Activated T-helper 1 cell treated with anti-CD3 and anti-CD28 coated beads, Interleukin-12 subunit alpha, Interleukin-12 subunit beta, Interleukin-2, Interleukin-4 antibody, amounts not matched to agents 30 ng/mL and 10 ng/mL and 1 ng/mL, durations not matched to agents 14 hours and 24 hours and 36 hours (primary cell): ENCODE measurements around the gene ZC3HAV1L. TPM values are rescaled to one million over a fixed set of nuclear protein-coding genes. Genes with fewer than 3 reads are reported as not detected.
A peak's percentile ranks its signal among the peaks of the same experiment; 100 is the strongest.
"Not testable (repeated sequence)": the region's sequence is repeated elsewhere in the genome, so short reads cannot be mapped to it uniquely, and the experiment has no call there.

ENCODE experiments used
- DNase-seq: peaks from one replicate; pipeline ENCODE4 v3.0.0; 2021; ENCODE audit warnings: low spot score
- H3K27ac Mint-ChIP-seq: one replicate; pipeline ENCODE4 v1.8.0; 2021; ENCODE audit warnings: mild to moderate bottlenecking, mixed read lengths
- H3K27me3 Mint-ChIP-seq: one replicate; pipeline ENCODE4 v1.8.0; 2022; ENCODE audit warnings: mild to moderate bottlenecking, moderate library complexity, mixed read lengths; ENCODE audit not compliant: insufficient read depth
- H3K36me3 Mint-ChIP-seq: one replicate; pipeline ENCODE4 v1.8.0; 2021; ENCODE audit warnings: low read depth, mixed read lengths
- H3K4me1 Mint-ChIP-seq: one replicate; pipeline ENCODE4 v1.8.0; 2021; ENCODE audit warnings: low read depth, mixed read lengths
- H3K4me3 Mint-ChIP-seq: one replicate; pipeline ENCODE4 v1.8.0; 2021; ENCODE audit warnings: mild to moderate bottlenecking, moderate library complexity, mixed read lengths
- H3K9me3 Mint-ChIP-seq: one replicate; pipeline ENCODE4 v1.8.0; 2021; ENCODE audit warnings: mixed read lengths
- intact Hi-C: fragments of 100-400 bp; cut with micrococcal nuclease; formaldehyde crosslinking; loops from one replicate; pipeline ENCODE4 v1.15.1; 2024
- total RNA-seq: library from RNA; stranded (reverse); gene quantifications from 2 replicates; pipeline ENCODE4 v1.2.3, GENCODE V29; 2022

ZC3HAV1L gene
- total RNA-seq, 1 donor from 2014 or later = 29.6 TPM

DNA sequence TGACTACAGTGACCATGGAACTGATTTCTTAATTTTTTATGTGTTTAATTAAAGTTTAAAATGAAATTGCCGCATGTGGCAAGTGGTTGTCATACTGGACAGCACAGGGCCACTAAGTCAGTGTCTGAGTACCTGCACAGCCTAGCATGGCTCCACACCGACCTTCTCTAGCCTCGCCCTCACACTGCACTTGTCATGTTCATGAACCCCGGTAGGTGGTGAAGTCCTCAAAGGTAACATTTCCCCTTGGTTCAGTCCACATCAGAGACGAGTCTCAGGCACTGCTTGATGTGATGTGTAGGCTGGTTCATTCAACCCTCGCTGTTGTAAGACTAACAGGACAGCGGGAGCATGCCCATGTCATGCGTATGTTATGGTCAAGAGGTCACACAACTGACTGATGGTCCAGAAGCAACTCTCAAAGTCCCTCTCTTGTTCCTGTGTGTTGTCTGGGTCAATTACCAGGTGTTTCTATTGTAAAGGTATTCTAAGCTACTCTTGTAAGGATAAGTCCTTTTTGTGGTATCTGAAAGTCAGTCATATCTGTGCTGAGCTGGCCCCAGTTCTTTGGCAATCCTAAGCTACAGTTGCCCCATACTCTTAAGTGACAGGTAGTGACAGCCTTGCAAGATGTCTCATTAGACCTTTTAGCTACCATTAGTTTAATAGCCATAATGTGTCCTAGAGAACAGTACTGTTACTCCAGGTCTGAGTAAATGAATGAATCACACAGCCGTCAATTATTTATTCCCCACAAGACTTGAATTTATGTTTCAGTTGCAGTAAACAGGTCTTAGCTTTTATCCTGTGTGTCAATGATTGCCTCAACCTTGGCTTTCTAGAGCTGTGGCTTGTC, 32.9 kb upstream of the ZC3HAV1L start:
- H3K4me3 Mint-ChIP-seq = no peak overlapping the region
- H3K27me3 Mint-ChIP-seq = no peaks in the 10 kb centered on the region
- peaks cover 59% of the 10 kb centered on the region for H3K4me1 Mint-ChIP-seq
- no peaks in the 10 kb centered on the region for H3K9me3 Mint-ChIP-seq
- no peak for DNase-seq
- peaks cover 66% of the 10 kb centered on the region for H3K36me3 Mint-ChIP-seq
- intact Hi-C loops = loop anchor here (1.0 kb wide), 1 partner anchor 7 kb away; no protein-coding TSS in a partner anchor
- no peak overlapping the region for H3K27ac Mint-ChIP-seq

GRCh38 chr7:139066315-139066714, 30.5 kb upstream of the ZC3HAV1L start:
- no peaks in the 10 kb centered on the region for H3K9me3 Mint-ChIP-seq
- peaks cover 64% of the 10 kb centered on the region for H3K36me3 Mint-ChIP-seq
- H3K27ac Mint-ChIP-seq = no peak overlapping the region
- intact Hi-C loops = no loop called here
- H3K27me3 Mint-ChIP-seq = no peaks in the 10 kb centered on the region
- DNase-seq = no peak
- peaks cover 63% of the 10 kb centered on the region for H3K4me1 Mint-ChIP-seq
- no peak overlapping the region for H3K4me3 Mint-ChIP-seq

DNA sequence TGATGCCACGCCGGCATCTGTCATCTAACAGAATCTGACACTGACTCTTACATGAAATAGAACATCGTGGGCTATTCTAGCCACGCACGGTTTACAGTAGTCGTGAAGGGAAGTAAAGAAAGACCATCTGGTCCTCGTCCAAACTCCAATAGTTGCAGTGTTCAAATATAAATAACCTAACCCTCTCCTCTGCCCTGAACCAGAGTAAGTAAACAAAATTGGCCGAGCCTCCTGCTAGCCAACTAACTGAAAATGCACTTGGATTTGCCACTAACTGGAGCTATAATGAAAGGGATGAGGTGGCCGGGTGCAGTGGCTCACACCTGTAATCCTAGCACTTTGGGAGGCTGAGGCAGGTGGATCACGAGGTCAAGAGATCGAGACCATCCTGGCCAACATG, 29.5 kb upstream of the ZC3HAV1L start:
- Mint-ChIP-seq H3K36me3 (peaks cover 72% of the 10 kb centered on the region), H3K27me3 (no peaks in the 10 kb centered on the region), H3K27ac (peak overlapping the region; percentile 5), H3K4me1 (peaks cover 70% of the 10 kb centered on the region), H3K9me3 (no peaks in the 10 kb centered on the region), H3K4me3 (no peak overlapping the region)
- intact Hi-C loops = no loop called here
- DNase-seq = no peak

GRCh38 chr7:139061416-139061815, 25.6 kb upstream of the ZC3HAV1L start:
- no peak for DNase-seq
- intact Hi-C loops = loop anchor here (1.0 to 2.0 kb wide), 3 partner anchors 8 to 45 kb away; no protein-coding TSS in a partner anchor
- Mint-ChIP-seq H3K4me1 (peaks cover 62% of the 10 kb centered on the region), H3K27me3 (no peaks in the 10 kb centered on the region), H3K9me3 (no peaks in the 10 kb centered on the region), H3K27ac (peak overlapping the region; percentile 74), H3K36me3 (peaks cover 63% of the 10 kb centered on the region), H3K4me3 (no peak overlapping the region)

- Mint-ChIP-seq H3K27me3 (no peaks in the 10 kb centered on the region), H3K36me3 (peaks cover 64% of the 10 kb centered on the region), H3K27ac (peak overlapping the region; percentile 74), H3K4me1 (peaks cover 65% of the 10 kb centered on the region), H3K9me3 (no peaks in the 10 kb centered on the region), H3K4me3 (no peak overlapping the region)
- intact Hi-C loops = loop anchor here (1.0 to 2.0 kb wide), 4 partner anchors 9 to 44 kb away; no protein-coding TSS in a partner anchor
- DNase-seq = no peak
Measured at GRCh38 chr7:139060695-139061237, 24.9 kb upstream of the ZC3HAV1L start.

DNA sequence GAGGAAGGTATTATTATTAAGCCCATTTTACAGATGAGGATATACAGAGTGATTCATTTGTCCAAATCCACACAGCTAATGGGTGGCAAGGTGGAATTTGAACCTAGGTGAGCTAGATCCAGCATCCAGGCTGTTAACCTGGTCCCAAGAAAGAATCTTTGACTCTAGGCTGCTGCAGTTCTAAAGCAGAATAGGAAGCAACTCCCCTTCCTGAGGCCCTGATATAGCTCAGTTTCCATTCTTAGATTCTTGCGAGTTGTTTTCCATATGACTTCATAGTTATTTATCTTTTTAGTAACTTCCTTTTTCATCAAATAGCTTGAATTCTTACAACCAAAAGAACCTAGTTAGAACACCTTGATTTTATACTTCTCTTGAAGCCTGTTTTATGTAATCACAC, 24.1 kb upstream of the ZC3HAV1L start:
- peak overlapping the region; percentile 74 for H3K27ac Mint-ChIP-seq
- H3K36me3 Mint-ChIP-seq = peaks cover 60% of the 10 kb centered on the region
- H3K9me3 Mint-ChIP-seq = no peaks in the 10 kb centered on the region
- no peaks in the 10 kb centered on the region for H3K27me3 Mint-ChIP-seq
- H3K4me1 Mint-ChIP-seq = peaks cover 67% of the 10 kb centered on the region
- DNase-seq = no peak
- peak overlapping the region; percentile 43 for H3K4me3 Mint-ChIP-seq
- intact Hi-C loops = loop anchor here (1.0 to 2.0 kb wide), 2 partner anchors 12 to 43 kb away; no protein-coding TSS in a partner anchor

- H3K36me3 Mint-ChIP-seq = peaks cover 58% of the 10 kb centered on the region
- H3K4me1 Mint-ChIP-seq = peaks cover 57% of the 10 kb centered on the region
- no peaks in the 10 kb centered on the region for H3K9me3 Mint-ChIP-seq
- H3K27me3 Mint-ChIP-seq = no peaks in the 10 kb centered on the region
- peak overlapping the region; percentile 61 for H3K27ac Mint-ChIP-seq
- no peak for DNase-seq
- H3K4me3 Mint-ChIP-seq = no peak overlapping the region
- intact Hi-C loops = no loop called here
Measured at GRCh38 chr7:139058943-139059342, 23.1 kb upstream of the ZC3HAV1L start.

GRCh38 chr7:139055674-139056073, 19.8 kb upstream of the ZC3HAV1L start:
- intact Hi-C loops = no loop called here
- Mint-ChIP-seq H3K27ac (no peak overlapping the region), H3K9me3 (no peaks in the 10 kb centered on the region), H3K36me3 (peaks cover 51% of the 10 kb centered on the region), H3K27me3 (no peaks in the 10 kb centered on the region), H3K4me1 (peaks cover 36% of the 10 kb centered on the region), H3K4me3 (no peak overlapping the region)
- DNase-seq = no peak

- Mint-ChIP-seq H3K36me3 (peaks cover 49% of the 10 kb centered on the region), H3K4me1 (peaks cover 30% of the 10 kb centered on the region), H3K27ac (peak overlapping the region; percentile 23)
- H3K9me3 Mint-ChIP-seq, H3K27me3 Mint-ChIP-seq, intact Hi-C loops, DNase-seq, H3K4me3 Mint-ChIP-seq: not testable (repeated sequence)
Measured at GRCh38 chr7:139054656-139055055, 18.8 kb upstream of the ZC3HAV1L start.

DNA sequence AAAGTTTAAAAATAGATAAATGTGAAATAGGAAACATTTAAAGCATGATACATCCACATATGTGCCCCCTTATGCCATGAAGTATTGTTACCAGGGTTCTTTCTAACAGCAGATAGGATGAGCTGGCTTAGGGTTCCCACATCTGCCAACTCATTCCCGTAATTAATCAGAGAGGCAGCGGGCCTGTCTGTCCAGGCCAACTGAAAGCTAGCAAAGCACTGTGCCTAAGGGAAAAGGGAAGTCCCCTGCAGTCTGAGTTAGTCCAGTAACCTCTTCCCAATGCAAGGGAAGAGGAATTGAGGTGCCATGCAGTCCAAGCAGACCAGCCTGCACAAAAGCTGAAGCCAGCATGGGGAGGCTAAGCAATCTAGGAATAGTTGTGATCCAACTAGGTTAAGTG, 18.3 kb upstream of the ZC3HAV1L start:
- no peaks in the 10 kb centered on the region for H3K27me3 Mint-ChIP-seq
- no peak overlapping the region for H3K27ac Mint-ChIP-seq
- peaks cover 54% of the 10 kb centered on the region for H3K36me3 Mint-ChIP-seq
- no peak overlapping the region for H3K4me3 Mint-ChIP-seq
- H3K4me1 Mint-ChIP-seq = peaks cover 33% of the 10 kb centered on the region
- intact Hi-C loops = no loop called here
- H3K9me3 Mint-ChIP-seq = no peaks in the 10 kb centered on the region
- no peak for DNase-seq

GRCh38 chr7:139051655-139052054, 15.8 kb upstream of the ZC3HAV1L start:
- H3K27ac Mint-ChIP-seq = peak overlapping the region; percentile 23
- H3K36me3 Mint-ChIP-seq = peaks cover 54% of the 10 kb centered on the region
- peaks cover 46% of the 10 kb centered on the region for H3K4me1 Mint-ChIP-seq

GRCh38 chr7:139049936-139050335, 14.1 kb upstream of the ZC3HAV1L start:
- Mint-ChIP-seq H3K9me3 (no peaks in the 10 kb centered on the region), H3K4me1 (peaks cover 58% of the 10 kb centered on the region), H3K27me3 (no peaks in the 10 kb centered on the region), H3K36me3 (peaks cover 62% of the 10 kb centered on the region), H3K27ac (peak overlapping the region; percentile 69), H3K4me3 (no peak overlapping the region)
- intact Hi-C loops = loop anchor here (2.0 to 10.0 kb wide), 2 partner anchors 15 to 585 kb away; partner anchors contain the start of gene TRIM24
- DNase-seq = no peak

More at GRCh38 chr7:139051655-139052054, 15.8 kb upstream of the ZC3HAV1L start:
- Mint-ChIP-seq H3K27me3 (no peaks in the 10 kb centered on the region), H3K4me3 (no peak overlapping the region), H3K9me3 (no peaks in the 10 kb centered on the region)
- intact Hi-C loops = no loop called here
- no peak for DNase-seq

DNA sequence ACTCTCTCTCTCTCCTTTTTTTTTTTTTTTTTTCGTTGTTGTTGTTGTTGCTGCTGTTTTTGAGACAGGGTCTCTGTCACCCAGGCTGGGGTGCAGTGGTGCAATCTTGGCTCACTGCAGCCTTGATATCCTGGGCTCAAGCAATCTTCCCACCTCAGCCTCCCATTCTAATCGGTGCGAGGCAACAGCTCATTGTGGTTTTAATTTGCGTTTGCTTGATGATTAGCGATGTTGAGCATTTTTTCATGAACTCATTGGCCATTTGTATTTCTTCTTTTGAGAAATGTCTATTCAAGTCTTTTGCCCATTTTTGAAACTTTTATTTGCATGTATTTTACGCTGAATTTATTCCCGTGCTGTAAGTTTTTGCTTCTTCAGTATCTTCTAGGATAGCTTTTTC, 13.3 kb upstream of the ZC3HAV1L start:
- intact Hi-C loops = loop anchor here (2.0 to 10.0 kb wide), 2 partner anchors 14 to 584 kb away; partner anchors contain the start of gene TRIM24
- DNase-seq = no peak
- peaks cover 67% of the 10 kb centered on the region for H3K4me1 Mint-ChIP-seq
- H3K36me3 Mint-ChIP-seq = peaks cover 64% of the 10 kb centered on the region
- H3K27ac Mint-ChIP-seq = peak overlapping the region; percentile 37
- H3K27me3 Mint-ChIP-seq = no peaks in the 10 kb centered on the region
- H3K4me3 Mint-ChIP-seq = no peak overlapping the region
- no peaks in the 10 kb centered on the region for H3K9me3 Mint-ChIP-seq
